Mucosa of stomach (tissue), 1 donor: ENCODE results near the gene CHRNA4.
"Not testable (repeated sequence)": the region's sequence is repeated elsewhere in the genome, so short reads cannot be mapped to it uniquely, and the experiment has no call there.

Experiments used
- H3K27me3 ChIP-seq: one replicate; pipeline ENCODE4 v1.7.0; 2013; ENCODE audit warnings: mild to moderate bottlenecking, low read length; ENCODE audit not compliant: control insufficient read depth, insufficient read depth
- H3K36me3 ChIP-seq: one replicate; pipeline ENCODE4 v1.7.0; 2013; ENCODE audit warnings: low read length; ENCODE audit not compliant: control insufficient read depth, insufficient read depth
- H3K4me1 ChIP-seq: one replicate; pipeline ENCODE4 v1.7.0; 2013; ENCODE audit warnings: mild to moderate bottlenecking, low read length; ENCODE audit not compliant: control insufficient read depth, insufficient read depth
- H3K4me3 ChIP-seq: one replicate; pipeline ENCODE4 v1.7.0; 2013; ENCODE audit warnings: low read length
- H3K9ac ChIP-seq: one replicate; pipeline ENCODE4 v1.7.0; 2013; ENCODE audit warnings: mild to moderate bottlenecking, low read length, moderate library complexity
- H3K9me3 ChIP-seq: one replicate; pipeline ENCODE4 v1.7.0; 2013; ENCODE audit warnings: mild to moderate bottlenecking, low read length, moderate library complexity; ENCODE audit not compliant: control insufficient read depth
- donor health status: Pancreatic carcinoma.

Gene CHRNA4

DNA sequence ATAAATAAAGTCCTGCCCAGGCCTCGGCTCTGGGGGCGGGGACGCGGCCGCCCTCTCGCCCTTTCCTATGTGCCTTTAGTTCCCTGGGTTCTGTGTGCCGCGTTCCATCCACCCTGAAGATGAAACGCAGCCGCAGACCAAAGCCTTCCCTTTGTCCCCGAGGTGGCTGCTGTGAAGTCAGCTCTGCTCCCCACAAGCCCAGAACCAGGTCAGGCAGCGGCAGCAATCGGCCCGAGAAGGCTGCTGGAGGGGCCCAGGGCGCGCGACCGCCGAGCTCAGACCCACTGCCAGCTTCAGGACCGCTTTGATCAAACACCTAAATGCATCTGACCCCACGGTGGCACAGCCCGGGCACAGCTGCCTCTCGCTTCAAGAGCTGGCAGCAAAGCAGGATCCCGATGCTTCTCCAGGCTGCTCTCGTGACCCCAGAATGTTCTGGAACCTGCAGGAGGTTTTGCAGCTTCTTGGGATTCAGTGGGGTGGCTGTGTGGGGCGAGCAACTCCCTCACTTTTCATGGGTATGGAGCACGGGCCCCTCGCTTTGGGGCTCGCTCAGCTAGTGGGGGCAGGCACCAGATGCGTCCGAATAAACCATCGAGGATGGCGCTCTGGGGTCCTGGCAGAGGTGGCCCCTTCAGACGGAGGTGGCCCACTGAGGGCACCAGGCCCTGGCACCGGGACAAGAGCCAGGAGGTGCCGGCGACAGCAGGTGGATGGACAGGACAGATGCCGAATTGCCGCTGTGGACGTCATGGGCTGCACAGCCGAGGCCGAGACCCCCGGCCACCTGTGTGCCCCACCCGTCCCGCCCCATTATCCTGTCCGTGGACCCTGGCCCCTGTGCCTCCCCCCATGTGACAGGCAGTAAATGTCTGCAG is 13.0 kb downstream of the CHRNA4 start:
- H3K27me3 ChIP-seq: no peaks in the 10 kb centered on the region

GRCh38 chr20:63347081-63347741 is 13.9 kb downstream of the CHRNA4 start:
- no peaks in the 10 kb centered on the region for H3K4me1 ChIP-seq
- H3K36me3 ChIP-seq: no peaks in the 10 kb centered on the region
- H3K27me3 ChIP-seq: no peaks in the 10 kb centered on the region
- no peaks in the 10 kb centered on the region for H3K9me3 ChIP-seq
- no peak overlapping the region for H3K9ac ChIP-seq
- no peak overlapping the region for H3K4me3 ChIP-seq

More for the DNA sequence above, 13.0 kb downstream of the CHRNA4 start:
- Histone ChIP-seq H3K9me3 (no peaks in the 10 kb centered on the region), H3K36me3 (no peaks in the 10 kb centered on the region), H3K9ac (no peak overlapping the region), H3K4me3 (no peak overlapping the region), H3K4me1 (no peaks in the 10 kb centered on the region)

- Histone ChIP-seq H3K9me3 (no peaks in the 10 kb centered on the region), H3K4me3 (no peak overlapping the region), H3K36me3 (no peaks in the 10 kb centered on the region), H3K4me1 (no peaks in the 10 kb centered on the region), H3K27me3 (no peaks in the 10 kb centered on the region), H3K9ac (no peak overlapping the region)
Observed at GRCh38 chr20:63346131-63347080, 14.7 kb downstream of the CHRNA4 start.

DNA sequence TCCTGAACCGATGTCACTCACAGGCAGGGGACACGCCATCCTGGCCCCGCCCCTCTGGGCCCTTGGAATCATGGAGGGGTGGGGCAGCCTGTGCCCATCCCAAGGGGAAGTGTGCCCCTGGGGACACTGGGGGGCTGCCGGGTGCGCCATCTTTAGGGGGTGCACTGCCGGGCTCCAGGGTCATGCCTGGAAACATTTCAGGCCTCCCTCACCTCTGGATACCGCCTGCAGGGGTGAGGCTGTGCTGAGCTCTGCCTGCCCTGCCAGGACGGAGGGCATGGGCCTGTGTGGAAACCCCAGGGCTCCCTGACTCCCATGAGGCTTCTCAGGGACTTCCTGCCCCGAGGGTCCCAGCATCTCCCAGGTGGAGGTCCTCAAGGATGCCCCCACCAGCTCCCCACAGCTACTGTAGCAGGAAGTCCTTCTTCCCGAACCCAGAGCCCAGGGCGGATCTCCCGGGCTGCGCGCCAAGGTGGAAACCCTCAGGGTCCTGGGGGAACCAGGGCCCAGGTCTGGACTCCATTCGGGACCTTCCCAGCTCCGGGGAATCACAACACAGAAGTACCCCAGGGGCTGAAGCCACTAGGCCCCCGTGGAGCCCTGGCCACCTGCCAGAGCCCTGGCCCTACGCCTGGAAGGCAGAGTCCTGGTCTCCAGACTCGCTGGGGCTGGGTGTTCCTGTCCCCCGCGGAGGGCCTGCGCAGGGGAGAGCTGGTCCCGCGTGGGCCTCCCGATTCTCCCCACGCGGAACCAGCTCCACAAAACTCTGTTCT is 15.6 kb downstream of the CHRNA4 start:
- Histone ChIP-seq H3K27me3 (no peaks in the 10 kb centered on the region), H3K9me3 (no peaks in the 10 kb centered on the region), H3K4me3 (no peak overlapping the region), H3K9ac (no peak overlapping the region), H3K4me1 (no peaks in the 10 kb centered on the region), H3K36me3 (no peaks in the 10 kb centered on the region)

GRCh38 chr20:63344616-63345327 is 16.4 kb downstream of the CHRNA4 start:
- Histone ChIP-seq H3K4me3 (no peak overlapping the region), H3K9me3 (no peaks in the 10 kb centered on the region), H3K36me3 (no peaks in the 10 kb centered on the region), H3K27me3 (no peaks in the 10 kb centered on the region), H3K9ac (no peak overlapping the region), H3K4me1 (no peaks in the 10 kb centered on the region)

DNA sequence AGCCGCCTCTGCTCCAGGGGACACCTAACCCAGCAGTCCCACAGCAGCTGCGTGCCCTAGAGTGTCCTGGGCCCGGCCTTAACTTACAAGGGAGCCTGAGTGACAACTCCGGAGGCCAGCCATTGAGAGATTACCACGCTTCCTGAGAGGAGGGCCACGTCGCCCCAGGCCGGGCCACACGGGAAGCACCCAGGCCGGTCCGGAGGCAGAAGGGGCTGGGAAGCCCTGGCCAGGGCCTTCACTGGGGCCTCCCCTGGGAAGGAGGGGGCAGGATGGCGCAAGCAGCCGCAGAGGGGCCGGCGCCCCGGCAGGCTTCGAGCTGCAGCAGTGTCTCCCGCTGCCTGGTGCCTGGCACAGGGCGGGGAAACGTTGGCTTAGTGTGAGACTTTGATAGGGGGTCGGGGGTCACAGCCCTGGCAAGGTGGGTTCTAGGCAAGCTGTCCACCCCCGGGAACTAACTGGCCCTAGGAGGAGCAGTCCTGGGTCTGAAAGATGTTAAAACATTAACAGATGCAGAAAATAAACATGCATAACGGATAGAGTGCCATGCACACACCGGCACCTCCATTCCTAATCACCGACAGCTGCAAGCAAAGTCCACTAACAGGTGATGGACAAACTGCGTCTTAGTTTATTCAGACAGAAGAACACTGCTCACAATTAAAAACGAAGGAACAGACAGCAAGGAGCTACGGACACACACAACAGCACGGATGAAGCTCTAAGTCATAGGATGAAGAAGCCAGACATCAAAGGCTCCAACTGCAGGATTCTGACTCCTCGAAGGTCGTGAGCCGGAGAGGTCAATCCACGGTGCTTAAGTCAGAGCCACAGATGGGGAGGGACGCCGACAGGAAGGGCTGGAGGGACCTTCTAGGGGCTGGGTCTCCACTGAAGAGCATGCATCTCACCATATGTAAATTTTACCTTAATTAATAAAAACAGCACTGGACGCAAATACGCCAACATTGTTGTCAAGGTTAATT is 17.4 kb downstream of the CHRNA4 start:
- no peaks in the 10 kb centered on the region for H3K27me3 ChIP-seq
- H3K4me1 ChIP-seq: no peaks in the 10 kb centered on the region
- H3K9me3 ChIP-seq: no peaks in the 10 kb centered on the region
- no peak overlapping the region for H3K4me3 ChIP-seq
- H3K9ac ChIP-seq: no peak overlapping the region
- H3K36me3 ChIP-seq: no peaks in the 10 kb centered on the region

DNA sequence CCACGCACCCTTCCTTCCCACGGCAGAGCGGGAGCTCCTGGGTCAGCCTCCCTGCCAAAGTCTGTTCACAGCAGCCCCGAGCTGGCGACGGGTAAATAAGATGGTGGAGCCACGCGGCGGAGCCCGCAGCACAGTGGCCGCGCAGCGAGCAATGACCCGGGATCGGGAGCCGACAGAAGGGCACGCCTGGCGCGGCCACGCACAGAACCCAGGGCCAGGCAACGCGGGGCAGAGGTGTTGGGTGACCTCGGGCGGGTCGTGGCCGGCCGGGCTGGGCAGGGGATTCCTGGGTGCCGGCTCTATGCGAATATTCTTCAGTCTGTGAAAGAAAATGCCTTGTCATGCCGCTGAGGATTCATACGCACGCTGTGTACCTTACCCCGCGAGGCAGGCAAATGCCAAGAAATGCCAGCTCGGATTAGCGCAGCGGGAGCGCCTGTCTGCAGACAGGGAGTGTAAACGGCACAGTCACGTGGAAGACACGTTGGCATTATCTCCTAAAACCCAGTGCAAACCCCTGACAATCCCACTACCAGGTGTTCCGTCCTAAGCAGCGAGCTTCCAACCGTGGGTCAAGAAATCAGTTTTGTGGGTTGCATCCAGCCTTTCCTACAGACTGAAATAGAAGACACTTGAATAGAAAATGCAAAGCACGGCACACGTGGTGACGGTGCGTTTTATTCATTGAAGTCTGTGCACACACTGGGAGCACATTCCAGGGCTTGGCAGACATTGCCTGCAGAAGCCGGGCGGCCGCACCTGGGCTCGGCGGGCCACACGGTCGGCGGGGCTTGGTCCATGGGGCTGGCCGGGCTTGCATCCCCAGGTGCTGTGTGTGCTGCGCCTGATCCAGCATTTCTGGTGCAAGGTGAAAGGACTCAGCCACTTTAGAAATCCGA is 18.3 kb downstream of the CHRNA4 start:
- Histone ChIP-seq H3K27me3 (peaks cover 8% of the 10 kb centered on the region), H3K9me3 (no peaks in the 10 kb centered on the region), H3K4me1 (no peaks in the 10 kb centered on the region), H3K36me3 (no peaks in the 10 kb centered on the region), H3K4me3 (no peak overlapping the region), H3K9ac (no peak overlapping the region)

DNA sequence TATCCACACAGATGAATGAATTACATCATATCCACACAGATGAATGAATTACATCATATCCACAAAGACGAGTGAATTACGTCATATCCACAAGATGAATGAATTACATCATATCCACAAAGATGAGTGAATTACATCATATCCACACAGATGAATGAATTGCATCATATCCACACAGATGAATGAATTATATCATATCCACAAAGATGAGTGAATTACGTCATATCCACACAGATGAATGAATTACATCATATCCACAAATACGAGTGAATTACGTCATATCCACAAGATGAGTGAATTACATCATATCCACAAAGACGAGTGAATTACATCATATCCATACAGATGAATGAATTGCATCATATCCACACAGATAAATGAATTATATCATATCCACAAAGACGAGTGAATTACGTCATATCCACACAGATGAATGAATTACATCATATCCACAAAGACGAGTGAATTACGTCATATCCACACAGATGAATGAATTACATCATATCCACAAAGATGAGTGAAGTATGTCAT is 20.9 kb downstream of the CHRNA4 start:
- not testable (repeated sequence) for H3K9me3 ChIP-seq, H3K27me3 ChIP-seq, H3K4me3 ChIP-seq, H3K36me3 ChIP-seq, H3K9ac ChIP-seq, H3K4me1 ChIP-seq

GRCh38 chr20:63339154-63340094 is 21.7 kb downstream of the CHRNA4 start:
- not testable (repeated sequence) for H3K4me1 ChIP-seq, H3K4me3 ChIP-seq, H3K27me3 ChIP-seq, H3K36me3 ChIP-seq, H3K9me3 ChIP-seq, H3K9ac ChIP-seq
